ENCODE measurements around the gene IPP. TPM values are rescaled to one million over a fixed set of nuclear protein-coding genes. Genes with fewer than 3 reads are reported as not detected.
"Not testable (repeated sequence)": the region's sequence is repeated elsewhere in the genome, so short reads cannot be mapped to it uniquely, and the experiment has no call there.

The IPP gene
- total RNA-seq, 3 donors from 2014 or later (not counting 1 experiment from before 2014, with no cell fraction given) = 15.3 to 20.8 (median 19.1) TPM

GRCh38 chr1:45730075-45730779 lies 20.2 kb downstream of the IPP start:
- WGBS (ENCODE audit: insufficient coverage) = 85% methylated on average over 2 of the region's 3 CpGs
- H3K4me1 Mint-ChIP-seq = peaks cover 0 to 10% of the 10 kb centered on the region in 2 donors

GRCh38 chr1:45726007-45726406 lies 24.4 kb downstream of the IPP start:
- H3K27me3 Mint-ChIP-seq (ENCODE audit: low read depth in 2 of 2); H3K4me3 ChIP-seq (ENCODE audit: low read length); H3K36me3 ChIP-seq (ENCODE audit: control insufficient read depth, insufficient read depth, low read length); H3K9me3 Mint-ChIP-seq; H3K27ac ChIP-seq (ENCODE audit: low read length); H3K9me3 ChIP-seq (ENCODE audit: control insufficient read depth, insufficient read depth, low read length); H3K36me3 Mint-ChIP-seq; H3K4me1 Mint-ChIP-seq; H3K27ac Mint-ChIP-seq; DNase-seq; ATAC-seq; H3K27me3 ChIP-seq (ENCODE audit: control insufficient read depth, insufficient read depth, low read length); H3K4me1 ChIP-seq (ENCODE audit: control insufficient read depth, insufficient read depth, low read length); H3K4me3 Mint-ChIP-seq; intact Hi-C loops (cut with micrococcal nuclease): not testable (repeated sequence)
- WGBS (ENCODE audit: insufficient coverage) = 100% methylated on average over 4 of the region's 9 CpGs

More at GRCh38 chr1:45730075-45730779, 20.2 kb downstream of the IPP start:
- H3K27me3 ChIP-seq (ENCODE audit: control insufficient read depth, insufficient read depth, low read length) = no peaks in the 10 kb centered on the region
- H3K9me3 Mint-ChIP-seq = no peaks in the 10 kb centered on the region
- TF ChIP-seq CTCF (IDR thresholded peaks at IDR 0.05) = no peak
- DNase-seq (no peak), ATAC-seq (no peak)
- no peaks in the 10 kb centered on the region for H3K9me3 ChIP-seq (ENCODE audit: control insufficient read depth, insufficient read depth, low read length)
- H3K4me3 ChIP-seq (ENCODE audit: low read length) = no peak overlapping the region
- H3K4me1 ChIP-seq (ENCODE audit: control insufficient read depth, insufficient read depth, low read length) = no peaks in the 10 kb centered on the region
- no peak overlapping the region for H3K27ac ChIP-seq (ENCODE audit: low read length)
- no peaks in the 10 kb centered on the region for H3K27me3 Mint-ChIP-seq (ENCODE audit: low read depth in 2 of 2)
- H3K27ac Mint-ChIP-seq = no peak overlapping the region
- peaks cover 9% of the 10 kb centered on the region for H3K36me3 ChIP-seq (ENCODE audit: control insufficient read depth, insufficient read depth, low read length)
- H3K4me3 Mint-ChIP-seq = no peak overlapping the region
- no peaks in the 10 kb centered on the region for H3K36me3 Mint-ChIP-seq
- intact Hi-C loops (cut with micrococcal nuclease) = no loop called here

GRCh38 chr1:45723248-45723930 lies 27.1 kb downstream of the IPP start:
- DNase-seq (no peak), ATAC-seq (no peak)
- Mint-ChIP-seq H3K4me3 (no peak overlapping the region), H3K4me1 (no peaks in the 10 kb centered on the region), H3K27me3 (ENCODE audit: low read depth in 2 of 2) (no peaks in the 10 kb centered on the region), H3K27ac (no peak overlapping the region), H3K36me3 (no peaks in the 10 kb centered on the region), H3K9me3 (no peaks in the 10 kb centered on the region)
- Histone ChIP-seq H3K4me1 (ENCODE audit: control insufficient read depth, insufficient read depth, low read length) (no peaks in the 10 kb centered on the region), H3K4me3 (ENCODE audit: low read length) (no peak overlapping the region), H3K36me3 (ENCODE audit: control insufficient read depth, insufficient read depth, low read length) (peaks cover 6% of the 10 kb centered on the region), H3K27me3 (ENCODE audit: control insufficient read depth, insufficient read depth, low read length) (no peaks in the 10 kb centered on the region), H3K27ac (ENCODE audit: low read length) (no peak overlapping the region), H3K9me3 (ENCODE audit: control insufficient read depth, insufficient read depth, low read length) (no peaks in the 10 kb centered on the region)
- no peak for TF ChIP-seq CTCF (IDR thresholded peaks at IDR 0.05)
- intact Hi-C loops (cut with micrococcal nuclease) = no loop called here

- Mint-ChIP-seq H3K4me1 (no peaks in the 10 kb centered on the region), H3K4me3 (no peak overlapping the region), H3K36me3 (no peaks in the 10 kb centered on the region), H3K9me3 (no peaks in the 10 kb centered on the region), H3K27me3 (ENCODE audit: low read depth in 2 of 2) (no peaks in the 10 kb centered on the region), H3K27ac (no peak overlapping the region)
- DNase-seq (no peak), ATAC-seq (no peak)
- no peak for TF ChIP-seq CTCF (IDR thresholded peaks at IDR 0.05)
- intact Hi-C loops (cut with micrococcal nuclease) = no loop called here
- H3K4me3 ChIP-seq (ENCODE audit: low read length) = no peak overlapping the region
- no peaks in the 10 kb centered on the region for H3K4me1 ChIP-seq (ENCODE audit: control insufficient read depth, insufficient read depth, low read length)
- H3K9me3 ChIP-seq (ENCODE audit: control insufficient read depth, insufficient read depth, low read length) = no peaks in the 10 kb centered on the region
- H3K27ac ChIP-seq (ENCODE audit: low read length) = no peak overlapping the region
- H3K36me3 ChIP-seq (ENCODE audit: control insufficient read depth, insufficient read depth, low read length) = peaks cover 6% of the 10 kb centered on the region
- 100% methylated on average over 1 of the region's 3 CpGs for WGBS (ENCODE audit: insufficient coverage)
- no peaks in the 10 kb centered on the region for H3K27me3 ChIP-seq (ENCODE audit: control insufficient read depth, insufficient read depth, low read length)
Observed at GRCh38 chr1:45722809-45723208, 27.6 kb downstream of the IPP start.
